HCT116 (cell line): ENCODE measurements around the gene FXYD6. TPM values are rescaled to one million over a fixed set of nuclear protein-coding genes. Genes with fewer than 3 reads are reported as not detected.

Experiments used
- ATAC-seq: fragments of 200-7000 bp; cut with Tn5 transposase; 2 replicates; pipeline ENCODE4 v1.9.1; 2020; ENCODE audit warnings: mild to moderate bottlenecking, moderate library complexity
- BruUV-seq: library from RNA; stranded (reverse); fragments of 400-500 nt; replicated peaks from 2 replicates; lab custom pipeline; 2021; lab: Mats Ljungman, UMichigan
- CTCF ChIA-PET: fragments of 300-600 bp; sonication (Branson Sonifier 250); formaldehyde crosslinking; loops from one replicate; lab custom pipeline; 2021; ENCODE audit warnings: antibody characterized with exemption; lab: Charles Lee
- POLR2A ChIA-PET: fragments of 300-600, 350-600 bp; sonication (Branson Sonifier 250); formaldehyde crosslinking; loops from one replicate; lab custom pipeline; 2021; ENCODE audit warnings: antibody characterized with exemption; lab: Charles Lee
- RAD21 ChIA-PET, 2 experiments: fragments of 300-600 bp; sonication (Branson Sonifier 250); formaldehyde crosslinking; loops; one replicate each; lab custom pipeline; 2023; ENCODE audit warnings: low total read pairs in 2 of 2; ENCODE audit not compliant: uncharacterized antibody in 2 of 2, unreplicated experiment in 2 of 2, low non-redundant PET in 1 of 2; lab: Charles Lee
- DNase-seq: peaks from one replicate; pipeline ENCODE4 v3.0.0-alpha.2; 2010; ENCODE audit warnings: low read depth, low spot score
- H2AFZ ChIP-seq: fragments of 200-600 bp; shearing (Covaris generic), sonication (generic); 2 replicates; pipeline ENCODE4 v1.6.1; 2017; ENCODE audit warnings: low read depth, mixed run types, mixed read lengths, antibody characterized with exemption, low read length; ENCODE audit not compliant: poor library complexity, severe bottlenecking
- H3K27ac ChIP-seq: 2 replicates; pipeline ENCODE4 v1.5.1; 2012; ENCODE audit warnings: low read depth, low read length
- H3K27me3 ChIP-seq: fragments of 200-600 bp; sonication (generic); 2 replicates; pipeline ENCODE4 v1.6.1; 2016; ENCODE audit warnings: mixed run types, low read length, mixed read lengths; ENCODE audit not compliant: insufficient read depth
- H3K36me3 ChIP-seq, 2 experiments: fragments of 200-500 bp in 1 of 2; fragments of 200-600 bp in 1 of 2; sonication (Bioruptor generic) in 1 of 2; sonication (generic) in 1 of 2; 2 replicates each; pipeline versions ENCODE4 v1.5.1 to v1.6.1; 2014 to 2016; ENCODE audit warnings: low read length in 2 of 2, inconsistent platforms in 1 of 2, mixed read lengths in 1 of 2, mixed run types in 1 of 2; ENCODE audit not compliant: insufficient read depth in 2 of 2, control insufficient read depth in 1 of 2
- H3K4me1 ChIP-seq, 2 experiments: fragments of 200-600 bp in 1 of 2; sonication (generic) in 1 of 2; 2 replicates each; pipeline versions ENCODE4 v1.5.1 to v1.6.1; 2012 to 2017; ENCODE audit warnings: low read length in 2 of 2, inconsistent platforms in 1 of 2, mild to moderate bottlenecking in 1 of 2, mixed read lengths in 1 of 2, mixed run types in 1 of 2, moderate library complexity in 1 of 2; ENCODE audit not compliant: insufficient read depth in 2 of 2, control insufficient read depth in 1 of 2
- H3K4me2 ChIP-seq: fragments of 200-600 bp; sonication (generic); 2 replicates; pipeline ENCODE4 v1.6.1; 2017; ENCODE audit warnings: mixed run types, low read length, mixed read lengths
- H3K4me3 ChIP-seq, 2 experiments: fragments of 200-600 bp in 1 of 2; sonication (generic) in 1 of 2; replicated peaks in 1 of 2; 2 replicates each; pipeline ENCODE4 v1.5.1; 2011 to 2016; ENCODE audit warnings: low read length in 2 of 2, control low read depth in 1 of 2, low read depth in 1 of 2, mild to moderate bottlenecking in 1 of 2, mixed read lengths in 1 of 2, mixed run types in 1 of 2
- H3K79me2 ChIP-seq: fragments of 200-600 bp; sonication (generic); 2 replicates; pipeline ENCODE4 v1.6.1; 2017; ENCODE audit warnings: mild to moderate bottlenecking, mixed run types, low read length, moderate library complexity, mixed read lengths; ENCODE audit not compliant: insufficient read depth
- H3K9ac ChIP-seq: fragments of 200-600 bp; sonication (generic); 2 replicates; pipeline ENCODE4 v1.6.1; 2016; ENCODE audit warnings: low read length, mixed read lengths
- H3K9me2 ChIP-seq: fragments of 200-600 bp; sonication (generic), shearing (Covaris generic); 2 replicates; pipeline ENCODE4 v1.6.1; 2017; ENCODE audit warnings: mixed run types, mild to moderate bottlenecking, moderate library complexity; ENCODE audit not compliant: insufficient read depth
- H3K9me3 ChIP-seq, 2 experiments: fragments of 200-500 bp in 1 of 2; fragments of 200-600 bp in 1 of 2; sonication (Bioruptor generic) in 1 of 2; sonication (generic) in 1 of 2; 2 replicates each; pipeline ENCODE4 v1.6.1; 2014 to 2017; ENCODE audit warnings: low read length in 2 of 2, mixed read lengths in 2 of 2, inconsistent platforms in 1 of 2, low read depth in 1 of 2, mild to moderate bottlenecking in 1 of 2, mixed run types in 1 of 2, moderate library complexity in 1 of 2; ENCODE audit not compliant: control insufficient read depth in 1 of 2, insufficient read depth in 1 of 2
- H4K20me1 ChIP-seq: fragments of 200-600 bp; sonication (generic), shearing (Covaris generic); 2 replicates; pipeline ENCODE4 v1.6.1; 2017; ENCODE audit warnings: mixed run types, mild to moderate bottlenecking, moderate library complexity; ENCODE audit not compliant: insufficient read depth
- ATF3 ChIP-seq: IDR thresholded peaks from 2 replicates; pipeline ENCODE4 v1.6.1; 2012
- CBX3 ChIP-seq: IDR thresholded peaks from 2 replicates; pipeline ENCODE4 v1.6.1; 2012; ENCODE audit warnings: low read depth
- CEBPB ChIP-seq: IDR thresholded peaks from 2 replicates; pipeline ENCODE4 v1.6.1; 2012; ENCODE audit warnings: low read depth
- ELF1 ChIP-seq: IDR thresholded peaks from 2 replicates; pipeline ENCODE4 v1.6.1; 2012; ENCODE audit warnings: low read depth, borderline replicate concordance
- EZH2phosphoT487 ChIP-seq: fragments of 200-600 bp; IDR thresholded peaks from 2 replicates; pipeline ENCODE4 v1.6.1; 2018; ENCODE audit warnings: antibody characterized with exemption, borderline replicate concordance
- FOSL1 ChIP-seq: IDR thresholded peaks from 2 replicates; pipeline ENCODE4 v1.6.1; 2012; ENCODE audit warnings: low read depth
- JUND ChIP-seq: IDR thresholded peaks from 2 replicates; pipeline ENCODE4 v1.6.1; 2012
- MAX ChIP-seq: IDR thresholded peaks from 2 replicates; pipeline ENCODE4 v1.6.1; 2012
- POLR2AphosphoS5 ChIP-seq: IDR thresholded peaks from 2 replicates; pipeline ENCODE4 v1.6.1; 2011; ENCODE audit warnings: mild to moderate bottlenecking, low read depth, low read length, moderate library complexity
- SP1 ChIP-seq: IDR thresholded peaks from 2 replicates; pipeline ENCODE4 v1.6.1; 2012; ENCODE audit warnings: low read depth
- SRF ChIP-seq: IDR thresholded peaks from 2 replicates; pipeline ENCODE4 v1.6.1; 2012; ENCODE audit warnings: low read depth
- YY1 ChIP-seq: IDR thresholded peaks from 2 replicates; pipeline ENCODE4 v1.6.1; 2011; ENCODE audit warnings: low read length, low read depth, moderate library complexity, mild to moderate bottlenecking; ENCODE audit not compliant: insufficient replicate concordance; ENCODE audit errors: extremely low read depth
- ZBTB33 ChIP-seq: IDR thresholded peaks from 2 replicates; pipeline ENCODE4 v1.6.1; 2011; ENCODE audit warnings: mild to moderate bottlenecking, low read length, moderate library complexity; ENCODE audit not compliant: insufficient replicate concordance; ENCODE audit errors: extremely low read depth
- ZFX ChIP-seq: fragments of 450-650 bp; IDR thresholded peaks from 2 replicates; pipeline ENCODE4 v1.6.1; 2017
- ZNF274 ChIP-seq: fragments of 200-500 bp; sonication (Bioruptor generic); IDR thresholded peaks from 2 replicates; pipeline ENCODE4 v1.6.1; 2014; ENCODE audit warnings: mild to moderate bottlenecking, low read depth, low read length, inconsistent platforms
- intact Hi-C: fragments of 100-400 bp; cut with micrococcal nuclease; formaldehyde crosslinking; loops from 2 replicates; pipeline ENCODE4 v1.10.0; 2022
- total RNA-seq: library from RNA; stranded (reverse); gene quantifications from one replicate; pipeline ENCODE4 v1.2.1, GENCODE V29; 2021; ENCODE audit not compliant: unreplicated experiment
- TF ChIP-seq, protein P1 (sequence below), 3 experiments: fragments of 200-600 bp in 1 of 3; sonication (generic) in 1 of 3; IDR thresholded peaks in 2 of 3; conservative IDR thresholded peaks in 1 of 3; 2 replicates each; pipeline ENCODE4 v1.5.1; 2012 to 2017; ENCODE audit warnings: low read depth in 2 of 3, low read length in 2 of 3, antibody characterized with exemption in 1 of 3, borderline replicate concordance in 1 of 3, control low read depth in 1 of 3, mild to moderate bottlenecking in 1 of 3, mixed read lengths in 1 of 3, mixed run types in 1 of 3, moderate library complexity in 1 of 3; ENCODE audit not compliant: insufficient read depth in 1 of 3

The FXYD6 gene
- total RNA-seq, 1 experiment from 2014 or later = 2.5 TPM

- intact Hi-C loops = no loop called here
- TF ChIP-seq SP1 (no peak), JUND (no peak), CBX3 (no peak), SRF (no peak), CEBPB (no peak), MAX (no peak), POLR2AphosphoS5 (no peak), ZBTB33 (no peak), FOSL1 (no peak), ELF1 (no peak), ZFX (no peak), YY1 (no peak), ATF3 (no peak), EZH2phosphoT487 (no peak), ZNF274 (no peak)
- TF ChIP-seq, protein P1, sequence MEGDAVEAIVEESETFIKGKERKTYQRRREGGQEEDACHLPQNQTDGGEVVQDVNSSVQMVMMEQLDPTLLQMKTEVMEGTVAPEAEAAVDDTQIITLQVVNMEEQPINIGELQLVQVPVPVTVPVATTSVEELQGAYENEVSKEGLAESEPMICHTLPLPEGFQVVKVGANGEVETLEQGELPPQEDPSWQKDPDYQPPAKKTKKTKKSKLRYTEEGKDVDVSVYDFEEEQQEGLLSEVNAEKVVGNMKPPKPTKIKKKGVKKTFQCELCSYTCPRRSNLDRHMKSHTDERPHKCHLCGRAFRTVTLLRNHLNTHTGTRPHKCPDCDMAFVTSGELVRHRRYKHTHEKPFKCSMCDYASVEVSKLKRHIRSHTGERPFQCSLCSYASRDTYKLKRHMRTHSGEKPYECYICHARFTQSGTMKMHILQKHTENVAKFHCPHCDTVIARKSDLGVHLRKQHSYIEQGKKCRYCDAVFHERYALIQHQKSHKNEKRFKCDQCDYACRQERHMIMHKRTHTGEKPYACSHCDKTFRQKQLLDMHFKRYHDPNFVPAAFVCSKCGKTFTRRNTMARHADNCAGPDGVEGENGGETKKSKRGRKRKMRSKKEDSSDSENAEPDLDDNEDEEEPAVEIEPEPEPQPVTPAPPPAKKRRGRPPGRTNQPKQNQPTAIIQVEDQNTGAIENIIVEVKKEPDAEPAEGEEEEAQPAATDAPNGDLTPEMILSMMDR (IDR thresholded peaks at IDR 0.05 in 2 of 3, conservative IDR thresholded peaks at IDR 0.05 in 1 of 3; ENCODE audit: borderline replicate concordance in 1 of 3, insufficient read depth in 1 of 3, low read depth in 2 of 3, low read length in 2 of 3) = no peak
- BruUV-seq = no TSS peak
- Histone ChIP-seq H3K27me3 (no peaks in the 10 kb centered on the region), H4K20me1 (no peaks in the 10 kb centered on the region), H3K36me3 (no peaks in the 10 kb centered on the region), H3K4me2 (no peak overlapping the region), H3K79me2 (no peaks in the 10 kb centered on the region), H3K9ac (no peak overlapping the region), H2AFZ (no peak overlapping the region), H3K9me2 (no peaks in the 10 kb centered on the region), H3K9me3 (no peaks in the 10 kb centered on the region), H3K4me1 (no peaks in the 10 kb centered on the region), H3K27ac (no peak overlapping the region), H3K4me3 (no peak overlapping the region)
- ChIA-PET RAD21 (no interaction called here), POLR2A (no interaction called here), CTCF (interaction anchor here (1.3 to 2.3 kb wide), 3 partner anchors 10 to 30 kb away, joined by 4 to 7 read pairs (median 5); no protein-coding TSS in a partner anchor)
- no peak for DNase-seq
- ATAC-seq = no peak
Observed at GRCh38 chr11:117916956-117917355, 40.5 kb upstream of the FXYD6 start.
